ENCODE measurements around the gene IGLON5.
A peak's percentile ranks its signal among the peaks of the same experiment; 100 is the strongest.

Gene IGLON5

GRCh38 chr19:51317376-51317775 is 5.9 kb downstream of the IGLON5 start:
- no peak for DNase-seq (ENCODE audit: low read depth in 2 of 3, low spot score in 2 of 3)

GRCh38 chr19:51317968-51318367 is 6.5 kb downstream of the IGLON5 start:
- no peak for DNase-seq (ENCODE audit: low read depth in 2 of 3, low spot score in 2 of 3)

DNA sequence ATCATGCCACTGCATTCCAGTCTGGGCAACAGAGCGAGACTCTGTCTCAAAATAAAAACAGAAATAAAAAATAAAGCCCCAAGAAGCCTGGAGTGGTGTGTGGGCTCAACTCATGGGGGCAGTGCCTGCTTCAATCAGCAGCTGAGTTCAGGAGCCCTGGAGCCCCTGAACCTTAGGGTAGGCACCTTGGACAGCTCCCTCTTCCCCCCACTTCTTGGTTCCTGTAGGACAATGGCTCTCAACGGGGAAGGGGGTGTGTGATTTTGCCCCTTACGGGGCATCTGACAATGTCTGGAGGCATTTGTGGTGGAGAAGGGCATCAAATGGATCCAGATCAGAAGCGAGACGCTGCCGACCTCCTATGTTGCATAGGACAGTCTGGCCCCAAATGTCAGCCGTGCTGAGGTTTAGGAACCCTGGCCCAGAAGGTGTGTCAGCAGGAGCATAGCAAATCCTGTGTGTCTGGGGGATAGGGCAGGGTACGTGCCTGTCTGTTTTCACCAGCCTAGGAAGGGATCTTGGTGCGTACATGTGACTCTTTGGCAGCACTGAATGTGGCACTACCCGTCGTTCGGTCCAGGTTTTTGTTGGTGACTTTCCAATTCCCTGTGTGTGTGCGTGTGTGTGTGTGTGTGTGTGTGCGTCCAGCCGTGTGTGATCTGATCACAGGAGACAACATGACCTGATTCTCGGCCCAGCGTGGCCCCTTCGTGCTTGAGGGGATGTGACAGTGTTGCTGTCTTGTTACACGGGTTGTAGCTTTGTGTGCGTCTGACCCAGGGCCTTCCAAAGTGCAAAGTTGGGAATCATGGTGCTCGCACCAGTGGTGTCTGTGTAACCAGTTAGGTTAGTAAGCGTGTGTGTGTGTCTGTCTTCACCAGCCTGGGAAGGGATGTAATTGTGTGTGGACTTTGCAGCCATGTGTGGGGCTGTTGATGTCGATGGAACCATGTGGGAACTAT is 7.5 kb downstream of the IGLON5 start:
- no peak for DNase-seq (ENCODE audit: low read depth in 2 of 3, low spot score in 2 of 3)

DNA sequence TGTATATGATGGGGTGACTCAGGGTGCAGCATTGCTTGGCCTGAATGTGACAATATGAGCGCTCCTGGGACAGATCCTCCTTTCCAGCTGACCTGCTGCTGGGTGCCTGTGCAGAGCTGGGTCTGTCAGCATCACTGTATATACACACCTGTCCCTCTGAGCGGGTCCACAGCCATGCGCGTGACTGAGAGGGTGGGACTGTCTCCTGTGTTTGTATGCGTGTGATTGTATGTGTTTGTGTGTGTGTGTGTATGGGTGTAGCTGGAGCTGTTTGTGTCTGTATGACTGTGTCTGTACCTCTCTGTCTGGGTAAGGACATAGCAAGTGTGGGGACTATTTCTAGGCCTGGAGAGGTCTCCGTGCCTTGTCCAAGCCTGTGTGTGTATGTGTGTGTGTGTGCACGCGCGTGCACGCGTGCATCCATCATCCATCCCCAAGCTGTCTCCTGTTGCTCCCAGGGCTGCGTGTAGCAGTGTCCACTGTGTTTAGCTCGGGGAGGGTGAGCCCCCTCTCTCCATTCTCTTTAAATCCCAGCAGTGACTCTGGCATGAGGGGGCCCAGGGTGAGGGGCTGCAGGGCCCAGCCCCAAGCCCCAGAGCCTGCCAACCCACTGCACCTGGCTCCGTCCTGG is 8.3 kb downstream of the IGLON5 start:
- DNase-seq (ENCODE audit: low read depth in 2 of 3, low spot score in 2 of 3), result no peak

- no peak for DNase-seq (ENCODE audit: low read depth in 2 of 3, low spot score in 2 of 3)
Observed at GRCh38 chr19:51320280-51320657, 8.8 kb downstream of the IGLON5 start.

- no peak for DNase-seq (ENCODE audit: low read depth in 2 of 3, low spot score in 2 of 3)
Observed at GRCh38 chr19:51321799-51322198, 10.4 kb downstream of the IGLON5 start.

- no peak for DNase-seq (ENCODE audit: low read depth in 2 of 3, low spot score in 2 of 3)
Observed at GRCh38 chr19:51323481-51324166, 12.2 kb downstream of the IGLON5 start.

GRCh38 chr19:51324167-51324481 is 12.7 kb downstream of the IGLON5 start:
- DNase-seq (ENCODE audit: low read depth in 2 of 3, low spot score in 2 of 3), result no peak

GRCh38 chr19:51325161-51325976 is 13.9 kb downstream of the IGLON5 start:
- no peak for DNase-seq (ENCODE audit: low read depth in 2 of 3, low spot score in 2 of 3)

DNA sequence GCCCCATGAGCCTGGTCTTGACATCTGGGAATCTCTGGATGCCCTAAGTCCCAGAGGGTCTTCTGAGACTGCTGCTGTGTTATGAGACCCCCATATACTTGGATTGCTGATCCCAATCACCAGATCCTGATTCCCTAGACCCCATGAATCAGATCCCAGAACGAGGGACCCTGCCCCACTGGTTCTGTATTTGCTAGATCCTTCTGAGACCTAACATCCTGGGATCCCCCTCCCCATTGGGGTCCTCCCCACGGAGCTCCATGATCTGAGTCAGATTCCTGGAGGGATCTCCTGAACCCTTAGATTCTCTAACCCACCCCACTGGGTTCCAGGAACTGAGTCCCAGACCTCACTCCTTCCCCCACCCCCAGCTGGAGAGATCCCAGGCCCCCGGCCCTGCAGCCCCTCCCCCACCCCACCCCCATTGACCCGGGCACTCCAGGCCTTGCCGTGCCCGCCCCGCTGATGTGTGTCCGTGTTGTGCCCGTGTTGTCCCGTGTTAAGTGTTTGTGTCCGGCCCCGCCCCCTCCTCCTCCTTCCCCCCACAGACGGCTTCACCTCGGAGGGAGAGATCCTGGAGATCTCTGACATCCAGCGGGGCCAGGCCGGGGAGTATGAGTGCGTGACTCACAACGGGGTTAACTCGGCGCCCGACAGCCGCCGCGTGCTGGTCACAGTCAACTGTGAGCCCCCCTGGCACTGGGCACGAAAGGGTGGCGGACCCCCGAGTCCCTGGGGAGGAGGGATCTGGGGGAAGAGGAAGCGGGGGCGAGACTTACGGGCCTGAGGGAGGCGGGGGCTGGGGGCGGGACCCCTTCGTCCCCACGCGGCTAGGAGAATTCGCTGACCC is 15.0 kb downstream of the IGLON5 start:
- DNase-seq (ENCODE audit: low read depth in 2 of 3, low spot score in 2 of 3), result no peak

- peak; percentile 31 to 65 (median 45) for DNase-seq (ENCODE audit: low read depth in 2 of 3, low spot score in 2 of 3)
Observed at GRCh38 chr19:51327066-51328001, 15.9 kb downstream of the IGLON5 start.

DNA sequence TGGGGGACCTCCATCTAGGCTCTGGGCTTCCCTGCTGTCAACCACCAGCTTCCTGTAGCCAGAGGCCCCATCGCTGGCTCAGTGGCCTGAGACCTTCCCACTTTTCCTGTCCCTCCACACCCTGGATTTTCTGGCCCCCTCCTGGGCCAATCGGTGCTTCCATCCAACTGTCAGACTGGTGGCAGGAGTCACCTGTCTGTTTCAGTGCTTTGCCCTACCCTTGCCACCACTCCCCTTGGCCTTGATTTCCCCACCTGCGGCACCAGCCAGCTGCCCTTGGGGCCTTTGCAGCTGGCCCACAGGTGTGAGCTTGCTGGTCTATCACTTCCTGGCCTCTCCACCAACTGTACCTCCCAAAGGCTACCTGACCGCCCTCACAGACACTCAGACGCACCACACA is 18.0 kb downstream of the IGLON5 start:
- no peak for DNase-seq (ENCODE audit: low read depth in 2 of 3, low spot score in 2 of 3)

DNA sequence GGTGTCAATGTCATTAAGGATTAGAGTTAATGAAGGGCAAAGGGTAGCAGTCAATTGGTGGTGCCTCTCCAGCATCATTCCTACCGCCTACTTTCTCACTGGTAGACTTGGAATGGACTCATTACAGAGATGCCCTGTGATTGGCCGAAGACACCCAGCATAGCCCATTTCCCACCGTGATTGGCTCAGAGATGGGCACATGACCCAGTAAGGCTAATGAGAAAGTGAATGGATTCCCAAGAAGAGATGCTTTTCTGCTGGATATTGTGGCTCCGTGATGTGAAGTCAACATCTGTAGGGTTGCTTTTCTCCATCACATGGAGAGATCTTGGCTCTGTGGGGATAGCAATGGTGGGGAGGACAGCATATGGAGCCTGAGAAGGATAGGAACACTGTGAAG is 18.9 kb downstream of the IGLON5 start:
- DNase-seq (ENCODE audit: low read depth in 2 of 3, low spot score in 2 of 3), result no peak

GRCh38 chr19:51331193-51331592 is 19.7 kb downstream of the IGLON5 start:
- DNase-seq (ENCODE audit: low read depth in 2 of 3, low spot score in 2 of 3), result no peak

DNA sequence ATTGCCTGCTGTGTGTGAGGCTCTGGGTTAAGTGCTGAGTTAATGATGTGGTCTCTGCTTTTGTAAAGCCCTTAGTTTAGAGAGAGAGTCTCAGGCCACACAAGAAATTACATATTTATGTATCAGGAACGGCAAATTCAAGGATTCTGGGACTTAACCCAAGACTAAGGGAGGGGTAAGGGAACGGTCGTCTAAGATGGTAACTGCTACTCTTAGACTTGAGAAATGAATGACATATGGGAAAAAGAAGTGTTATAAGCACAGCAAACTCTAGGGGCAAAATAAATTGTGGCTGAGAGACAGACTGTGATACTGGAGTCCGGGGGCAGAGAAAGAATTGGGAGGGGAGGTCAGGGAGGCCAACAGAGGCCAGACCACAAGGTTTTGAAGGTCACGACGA is 20.3 kb downstream of the IGLON5 start:
- no peak for DNase-seq (ENCODE audit: low read depth in 2 of 3, low spot score in 2 of 3)

DNA sequence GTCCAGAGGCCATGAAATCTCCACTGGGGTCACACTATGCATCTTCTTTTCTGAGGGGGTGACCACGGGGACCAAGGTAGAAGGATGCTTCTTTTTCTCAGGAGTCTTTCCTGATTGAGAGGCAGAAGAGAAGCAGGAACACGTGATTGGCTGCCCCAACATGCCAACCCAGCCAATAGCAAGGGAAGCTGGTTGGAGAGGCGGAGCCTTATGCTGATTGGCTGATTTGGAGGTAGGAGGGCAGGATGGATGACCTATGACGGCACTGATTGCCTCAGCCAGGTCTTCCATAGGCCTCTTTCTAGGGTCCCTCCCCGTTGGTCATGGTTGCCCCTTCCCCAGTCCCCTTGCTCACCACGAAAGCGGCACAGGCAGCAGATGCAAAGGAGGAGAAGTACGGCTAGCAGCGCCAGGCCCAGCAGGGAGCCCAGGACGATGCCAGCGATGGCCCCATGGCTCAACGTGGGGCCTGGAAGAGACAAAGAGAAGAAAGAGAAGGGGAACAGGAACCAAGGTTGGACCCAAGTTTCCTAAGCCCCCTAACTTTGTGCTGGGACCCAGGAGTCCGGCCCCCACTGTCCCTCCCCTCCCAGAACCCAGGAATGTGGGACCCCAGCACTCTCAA is 22.5 kb downstream of the IGLON5 start:
- DNase-seq (ENCODE audit: low read depth in 2 of 3, low spot score in 2 of 3), result no peak

DNA sequence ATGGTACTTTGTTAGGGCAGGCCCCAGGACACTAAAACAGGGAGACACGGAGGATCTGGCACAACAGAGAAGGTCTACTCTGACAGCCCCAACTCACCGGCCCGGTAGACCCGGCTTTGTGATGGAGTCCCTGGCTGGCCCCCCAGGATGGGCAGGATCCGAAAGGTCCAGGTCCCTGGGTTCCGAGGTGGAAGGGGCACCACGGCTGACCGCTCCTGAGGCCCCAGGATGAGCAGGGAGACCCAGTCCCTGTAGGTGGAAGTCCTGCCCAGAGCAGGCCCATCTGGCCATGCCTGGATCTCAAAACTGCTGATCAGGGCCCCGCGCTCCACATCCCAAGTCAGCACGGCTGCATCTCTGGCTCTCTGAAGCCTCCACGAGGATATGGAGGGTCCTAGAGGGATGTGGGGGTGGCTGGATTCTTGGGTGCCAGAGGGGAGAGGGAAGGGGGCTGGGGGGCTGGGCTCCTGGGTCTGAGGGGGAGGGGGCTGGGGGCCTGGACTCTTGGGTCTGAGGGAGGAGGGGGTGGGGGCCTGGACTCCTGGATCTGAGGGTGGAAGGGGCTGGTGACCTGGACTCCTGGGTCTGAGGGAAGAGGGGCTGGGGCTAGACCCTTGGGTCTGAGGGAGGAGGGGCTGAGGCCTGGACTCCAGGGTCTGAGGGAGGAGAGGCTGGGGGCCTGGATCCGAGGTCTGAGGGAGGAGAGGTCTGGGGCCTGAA is 25.9 kb downstream of the IGLON5 start:
- DNase-seq (ENCODE audit: low read depth in 2 of 3, low spot score in 2 of 3), result no peak
